ENCODE results near the gene PREPL. TPM values are rescaled to one million over a fixed set of nuclear protein-coding genes. Genes with fewer than 3 reads are reported as not detected.

Gene PREPL
- total RNA-seq, 1 experiment from 2014 or later = 47.6 TPM

DNA sequence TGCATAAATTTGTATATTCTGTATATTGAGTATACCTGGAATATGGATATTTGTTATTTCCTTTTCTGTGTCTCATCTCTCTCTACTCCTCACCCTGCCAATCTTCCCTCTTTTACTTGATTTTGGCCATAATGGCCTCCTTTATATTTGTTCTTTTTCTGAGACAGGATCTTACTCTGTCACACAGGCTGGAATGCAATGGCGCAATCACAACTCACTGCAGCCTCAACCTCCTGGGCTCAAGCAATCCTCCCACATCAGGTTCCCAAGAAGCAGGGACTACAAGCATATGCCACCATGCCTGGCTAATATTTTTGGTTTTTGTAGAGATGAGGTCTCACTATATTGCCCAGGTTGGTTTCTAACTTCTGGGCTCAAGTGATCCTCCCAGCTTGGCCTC is 30.5 kb downstream of the PREPL start:
- no peaks in the 10 kb centered on the region for H3K27me3 ChIP-seq (replicated peaks; ENCODE audit: insufficient read depth, low read depth, low read length, poor library complexity)
- H3K4me1 ChIP-seq (ENCODE audit: insufficient read depth, low read length, poor library complexity, severe bottlenecking) = no peaks in the 10 kb centered on the region
- TF ChIP-seq, protein P1, sequence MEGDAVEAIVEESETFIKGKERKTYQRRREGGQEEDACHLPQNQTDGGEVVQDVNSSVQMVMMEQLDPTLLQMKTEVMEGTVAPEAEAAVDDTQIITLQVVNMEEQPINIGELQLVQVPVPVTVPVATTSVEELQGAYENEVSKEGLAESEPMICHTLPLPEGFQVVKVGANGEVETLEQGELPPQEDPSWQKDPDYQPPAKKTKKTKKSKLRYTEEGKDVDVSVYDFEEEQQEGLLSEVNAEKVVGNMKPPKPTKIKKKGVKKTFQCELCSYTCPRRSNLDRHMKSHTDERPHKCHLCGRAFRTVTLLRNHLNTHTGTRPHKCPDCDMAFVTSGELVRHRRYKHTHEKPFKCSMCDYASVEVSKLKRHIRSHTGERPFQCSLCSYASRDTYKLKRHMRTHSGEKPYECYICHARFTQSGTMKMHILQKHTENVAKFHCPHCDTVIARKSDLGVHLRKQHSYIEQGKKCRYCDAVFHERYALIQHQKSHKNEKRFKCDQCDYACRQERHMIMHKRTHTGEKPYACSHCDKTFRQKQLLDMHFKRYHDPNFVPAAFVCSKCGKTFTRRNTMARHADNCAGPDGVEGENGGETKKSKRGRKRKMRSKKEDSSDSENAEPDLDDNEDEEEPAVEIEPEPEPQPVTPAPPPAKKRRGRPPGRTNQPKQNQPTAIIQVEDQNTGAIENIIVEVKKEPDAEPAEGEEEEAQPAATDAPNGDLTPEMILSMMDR (conservative IDR thresholded peaks at IDR 0.05; ENCODE audit: low read depth, low read length) = no peak
- no peak for TF ChIP-seq EZH2 (IDR thresholded peaks at IDR 0.05; ENCODE audit: borderline replicate concordance, low read depth, low read length, poor library complexity, severe bottlenecking)
- ChIA-PET POLR2A (ENCODE audit: low non-redundant PET) (no interaction called here), CTCF (no interaction called here)
- H3K27ac ChIP-seq (ENCODE audit: low read depth, low read length, poor library complexity, severe bottlenecking) = no peak overlapping the region
- no peaks in the 10 kb centered on the region for H3K9me3 ChIP-seq (ENCODE audit: low read depth, low read length, poor library complexity, severe bottlenecking)
- no TSS peak for BruUV-seq (replicated peaks)
- DNase-seq (ENCODE audit: low spot score) = no peak
- intact Hi-C loops (cut with micrococcal nuclease; ENCODE audit: unreplicated experiment) = no loop called here
- H3K4me3 ChIP-seq (ENCODE audit: low read depth, low read length, poor library complexity, severe bottlenecking) = no peak overlapping the region
- H3K36me3 ChIP-seq (ENCODE audit: insufficient read depth, low read length, poor library complexity, severe bottlenecking) = peaks cover 28% of the 10 kb centered on the region

DNA sequence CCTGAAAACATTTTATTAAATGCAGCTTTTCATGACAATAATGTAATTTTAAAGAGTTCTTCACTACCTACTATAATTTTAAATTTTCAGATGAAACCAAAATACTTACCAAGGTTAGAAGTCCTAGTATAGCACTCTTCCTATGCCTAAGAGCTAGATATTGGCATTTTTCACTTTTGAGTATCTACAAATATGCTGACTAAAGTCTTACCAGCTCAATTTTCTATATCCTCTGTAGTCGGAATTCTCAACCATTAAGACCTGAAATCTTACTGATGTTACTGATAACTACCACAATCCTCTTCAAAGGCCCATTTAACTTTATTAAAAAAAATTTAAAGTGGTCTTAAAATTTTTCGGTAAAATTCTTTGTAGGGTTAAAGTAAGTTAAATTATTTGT is 32.0 kb downstream of the PREPL start:
- Histone ChIP-seq H3K36me3 (ENCODE audit: insufficient read depth, low read length, poor library complexity, severe bottlenecking) (peaks cover 28% of the 10 kb centered on the region), H3K4me1 (ENCODE audit: insufficient read depth, low read length, poor library complexity, severe bottlenecking) (no peaks in the 10 kb centered on the region), H3K27me3 (replicated peaks; ENCODE audit: insufficient read depth, low read depth, low read length, poor library complexity) (no peaks in the 10 kb centered on the region), H3K9me3 (ENCODE audit: low read depth, low read length, poor library complexity, severe bottlenecking) (no peaks in the 10 kb centered on the region), H3K27ac (ENCODE audit: low read depth, low read length, poor library complexity, severe bottlenecking) (no peak overlapping the region), H3K4me3 (ENCODE audit: low read depth, low read length, poor library complexity, severe bottlenecking) (no peak overlapping the region)
- ChIA-PET POLR2A (ENCODE audit: low non-redundant PET) (no interaction called here), CTCF (no interaction called here)
- TF ChIP-seq, protein P1 (conservative IDR thresholded peaks at IDR 0.05; ENCODE audit: low read depth, low read length) = no peak
- TF ChIP-seq EZH2 (IDR thresholded peaks at IDR 0.05; ENCODE audit: borderline replicate concordance, low read depth, low read length, poor library complexity, severe bottlenecking) = no peak
- no TSS peak for BruUV-seq (replicated peaks)
- intact Hi-C loops (cut with micrococcal nuclease; ENCODE audit: unreplicated experiment) = no loop called here
- DNase-seq (ENCODE audit: low spot score) = no peak

DNA sequence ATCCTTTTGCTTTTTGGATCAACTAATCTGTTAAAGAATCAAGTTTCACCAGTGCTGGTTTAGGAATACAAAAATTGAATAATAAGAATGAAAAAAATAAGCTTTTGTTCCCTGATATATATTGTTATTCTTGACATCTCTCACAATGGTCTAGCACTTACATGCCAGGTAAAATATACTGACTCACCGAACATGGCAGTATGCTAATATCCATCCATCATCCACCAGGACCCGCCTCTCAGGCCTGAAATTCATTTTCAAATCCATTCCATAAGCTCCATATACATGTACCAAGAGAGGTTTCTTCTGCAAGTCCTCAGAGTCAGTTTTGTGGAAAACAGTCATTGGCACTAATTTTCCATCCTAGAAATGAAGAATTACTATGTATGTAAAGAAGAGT is 32.5 kb downstream of the PREPL start:
- no peaks in the 10 kb centered on the region for H3K27me3 ChIP-seq (replicated peaks; ENCODE audit: insufficient read depth, low read depth, low read length, poor library complexity)
- POLR2A ChIA-PET (ENCODE audit: low non-redundant PET) = no interaction called here
- H3K36me3 ChIP-seq (ENCODE audit: insufficient read depth, low read length, poor library complexity, severe bottlenecking) = peaks cover 28% of the 10 kb centered on the region
- no peak for TF ChIP-seq EZH2 (IDR thresholded peaks at IDR 0.05; ENCODE audit: borderline replicate concordance, low read depth, low read length, poor library complexity, severe bottlenecking)
- TF ChIP-seq, protein P1 (conservative IDR thresholded peaks at IDR 0.05; ENCODE audit: low read depth, low read length) = no peak
- intact Hi-C loops (cut with micrococcal nuclease; ENCODE audit: unreplicated experiment) = no loop called here
- H3K9me3 ChIP-seq (ENCODE audit: low read depth, low read length, poor library complexity, severe bottlenecking) = no peaks in the 10 kb centered on the region
- no peaks in the 10 kb centered on the region for H3K4me1 ChIP-seq (ENCODE audit: insufficient read depth, low read length, poor library complexity, severe bottlenecking)
- BruUV-seq (replicated peaks) = no TSS peak
- H3K27ac ChIP-seq (ENCODE audit: low read depth, low read length, poor library complexity, severe bottlenecking) = no peak overlapping the region
- CTCF ChIA-PET = no interaction called here
- no peak for DNase-seq (ENCODE audit: low spot score)
- no peak overlapping the region for H3K4me3 ChIP-seq (ENCODE audit: low read depth, low read length, poor library complexity, severe bottlenecking)
